HUES48 (cell line): ENCODE results near the gene CD28.
"Not testable (repeated sequence)": the region's sequence is repeated elsewhere in the genome, so short reads cannot be mapped to it uniquely, and the experiment has no call there.

Experiments used
- H3K27ac ChIP-seq: one replicate; pipeline ENCODE4 v1.7.0; 2013; ENCODE audit warnings: low read depth, low read length, inconsistent platforms
- H3K27me3 ChIP-seq: 2 replicates; pipeline ENCODE4 v1.6.1; 2013; ENCODE audit warnings: mild to moderate bottlenecking, low read length; ENCODE audit not compliant: control insufficient read depth, insufficient read depth
- H3K36me3 ChIP-seq: 2 replicates; pipeline ENCODE4 v1.6.1; 2013; ENCODE audit warnings: low read length; ENCODE audit not compliant: control insufficient read depth, insufficient read depth
- H3K4me1 ChIP-seq: 2 replicates; pipeline ENCODE4 v1.6.1; 2013; ENCODE audit warnings: mild to moderate bottlenecking, low read length; ENCODE audit not compliant: control insufficient read depth, insufficient read depth
- H3K4me3 ChIP-seq: 2 replicates; pipeline ENCODE4 v1.5.1; 2013; ENCODE audit warnings: mild to moderate bottlenecking, low read depth, low read length
- H3K9ac ChIP-seq: 2 replicates; pipeline ENCODE4 v1.6.1; 2013; ENCODE audit warnings: mild to moderate bottlenecking, low read depth, low read length, moderate library complexity
- H3K9me3 ChIP-seq: 2 replicates; pipeline ENCODE4 v1.6.1; 2013; ENCODE audit warnings: low read length; ENCODE audit not compliant: control insufficient read depth, insufficient read depth

CD28 gene

GRCh38 chr2:203687165-203687564 lies 19.3 kb upstream of the CD28 start:
- H3K4me3 ChIP-seq, result no peak overlapping the region
- H3K9ac ChIP-seq, result no peak overlapping the region
- H3K4me1 ChIP-seq, result no peaks in the 10 kb centered on the region
- H3K27me3 ChIP-seq, result no peaks in the 10 kb centered on the region
- H3K27ac ChIP-seq, result no peak overlapping the region
- no peaks in the 10 kb centered on the region for H3K36me3 ChIP-seq
- H3K9me3 ChIP-seq, result no peaks in the 10 kb centered on the region

- H3K36me3 ChIP-seq, result no peaks in the 10 kb centered on the region
- H3K27me3 ChIP-seq, result no peaks in the 10 kb centered on the region
- H3K4me3 ChIP-seq, result no peak overlapping the region
- H3K9me3 ChIP-seq, result no peaks in the 10 kb centered on the region
- H3K27ac ChIP-seq, result no peak overlapping the region
- H3K4me1 ChIP-seq, result no peaks in the 10 kb centered on the region
- H3K9ac ChIP-seq, result no peak overlapping the region
Measured at GRCh38 chr2:203688798-203689197, 17.6 kb upstream of the CD28 start.

GRCh38 chr2:203689426-203690116 lies 16.9 kb upstream of the CD28 start:
- Histone ChIP-seq H3K9me3 (no peaks in the 10 kb centered on the region), H3K9ac (no peak overlapping the region), H3K27ac (no peak overlapping the region), H3K36me3 (no peaks in the 10 kb centered on the region), H3K4me1 (no peaks in the 10 kb centered on the region), H3K4me3 (no peak overlapping the region), H3K27me3 (no peaks in the 10 kb centered on the region)

GRCh38 chr2:203690117-203690431 lies 16.4 kb upstream of the CD28 start:
- Histone ChIP-seq H3K27ac (no peak overlapping the region), H3K4me1 (no peaks in the 10 kb centered on the region), H3K27me3 (no peaks in the 10 kb centered on the region), H3K4me3 (no peak overlapping the region), H3K9ac (no peak overlapping the region), H3K36me3 (no peaks in the 10 kb centered on the region), H3K9me3 (no peaks in the 10 kb centered on the region)

- H3K27me3 ChIP-seq, result no peaks in the 10 kb centered on the region
- no peaks in the 10 kb centered on the region for H3K36me3 ChIP-seq
- H3K27ac ChIP-seq, result no peak overlapping the region
- H3K4me1 ChIP-seq, result no peaks in the 10 kb centered on the region
- H3K4me3 ChIP-seq, result no peak overlapping the region
- H3K9ac ChIP-seq, result no peak overlapping the region
- no peaks in the 10 kb centered on the region for H3K9me3 ChIP-seq
Measured at GRCh38 chr2:203690441-203691047, 15.9 kb upstream of the CD28 start.

GRCh38 chr2:203691149-203691548 lies 15.3 kb upstream of the CD28 start:
- Histone ChIP-seq H3K4me1 (no peaks in the 10 kb centered on the region), H3K4me3 (no peak overlapping the region), H3K36me3 (no peaks in the 10 kb centered on the region), H3K27me3 (no peaks in the 10 kb centered on the region), H3K27ac (no peak overlapping the region), H3K9ac (no peak overlapping the region), H3K9me3 (no peaks in the 10 kb centered on the region)

- H3K4me1 ChIP-seq, result no peaks in the 10 kb centered on the region
- no peak overlapping the region for H3K9ac ChIP-seq
- H3K27me3 ChIP-seq, result no peaks in the 10 kb centered on the region
- H3K36me3 ChIP-seq, result no peaks in the 10 kb centered on the region
- no peak overlapping the region for H3K27ac ChIP-seq
- H3K9me3 ChIP-seq, result no peaks in the 10 kb centered on the region
- H3K4me3 ChIP-seq, result no peak overlapping the region
Measured at GRCh38 chr2:203692031-203692710, 14.3 kb upstream of the CD28 start.

- no peaks in the 10 kb centered on the region for H3K9me3 ChIP-seq
- H3K27me3 ChIP-seq, result no peaks in the 10 kb centered on the region
- H3K36me3 ChIP-seq, result no peaks in the 10 kb centered on the region
- H3K27ac ChIP-seq, result no peak overlapping the region
- no peak overlapping the region for H3K4me3 ChIP-seq
- H3K4me1 ChIP-seq, result no peaks in the 10 kb centered on the region
- H3K9ac ChIP-seq, result no peak overlapping the region
Measured at GRCh38 chr2:203693242-203693879, 13.1 kb upstream of the CD28 start.

GRCh38 chr2:203694191-203694590 lies 12.2 kb upstream of the CD28 start:
- no peak overlapping the region for H3K4me3 ChIP-seq
- H3K9ac ChIP-seq, result no peak overlapping the region
- no peaks in the 10 kb centered on the region for H3K9me3 ChIP-seq
- H3K27ac ChIP-seq, result no peak overlapping the region
- no peaks in the 10 kb centered on the region for H3K4me1 ChIP-seq
- no peaks in the 10 kb centered on the region for H3K36me3 ChIP-seq
- H3K27me3 ChIP-seq, result no peaks in the 10 kb centered on the region

- Histone ChIP-seq H3K27ac (no peak overlapping the region), H3K9me3 (no peaks in the 10 kb centered on the region), H3K4me3 (no peak overlapping the region), H3K36me3 (no peaks in the 10 kb centered on the region), H3K27me3 (no peaks in the 10 kb centered on the region), H3K4me1 (no peaks in the 10 kb centered on the region), H3K9ac (no peak overlapping the region)
Measured at GRCh38 chr2:203697190-203697589, 9.2 kb upstream of the CD28 start.

GRCh38 chr2:203697763-203698162 lies 8.7 kb upstream of the CD28 start:
- not testable (repeated sequence) for H3K27me3 ChIP-seq, H3K27ac ChIP-seq

More at GRCh38 chr2:203697763-203698162, 8.7 kb upstream of the CD28 start:
- H3K9ac ChIP-seq, H3K9me3 ChIP-seq, H3K4me3 ChIP-seq, H3K36me3 ChIP-seq, H3K4me1 ChIP-seq: not testable (repeated sequence)
